ENCODE measurements around the gene RTN4IP1.

DNA sequence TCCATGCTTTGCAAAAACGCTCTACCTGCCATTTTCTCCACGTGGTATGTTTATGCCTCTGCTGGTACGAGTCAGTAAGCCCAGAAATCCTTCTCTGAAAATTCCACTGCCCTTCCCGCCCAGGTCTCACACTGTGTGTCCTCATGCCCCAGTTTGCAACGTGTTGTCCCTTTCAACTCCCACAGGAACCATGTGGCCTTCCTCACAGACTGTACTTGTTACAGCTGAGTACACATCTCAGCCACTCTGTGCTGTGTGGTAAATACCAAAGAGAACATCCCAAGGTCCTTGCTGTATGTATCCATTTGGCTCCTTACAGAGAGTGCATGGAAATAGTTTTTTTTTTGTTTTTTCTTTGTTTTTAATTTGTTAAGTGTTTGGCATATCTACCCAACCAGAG is 56.9 kb downstream of the RTN4IP1 start:
- TF ChIP-seq, protein P1, sequence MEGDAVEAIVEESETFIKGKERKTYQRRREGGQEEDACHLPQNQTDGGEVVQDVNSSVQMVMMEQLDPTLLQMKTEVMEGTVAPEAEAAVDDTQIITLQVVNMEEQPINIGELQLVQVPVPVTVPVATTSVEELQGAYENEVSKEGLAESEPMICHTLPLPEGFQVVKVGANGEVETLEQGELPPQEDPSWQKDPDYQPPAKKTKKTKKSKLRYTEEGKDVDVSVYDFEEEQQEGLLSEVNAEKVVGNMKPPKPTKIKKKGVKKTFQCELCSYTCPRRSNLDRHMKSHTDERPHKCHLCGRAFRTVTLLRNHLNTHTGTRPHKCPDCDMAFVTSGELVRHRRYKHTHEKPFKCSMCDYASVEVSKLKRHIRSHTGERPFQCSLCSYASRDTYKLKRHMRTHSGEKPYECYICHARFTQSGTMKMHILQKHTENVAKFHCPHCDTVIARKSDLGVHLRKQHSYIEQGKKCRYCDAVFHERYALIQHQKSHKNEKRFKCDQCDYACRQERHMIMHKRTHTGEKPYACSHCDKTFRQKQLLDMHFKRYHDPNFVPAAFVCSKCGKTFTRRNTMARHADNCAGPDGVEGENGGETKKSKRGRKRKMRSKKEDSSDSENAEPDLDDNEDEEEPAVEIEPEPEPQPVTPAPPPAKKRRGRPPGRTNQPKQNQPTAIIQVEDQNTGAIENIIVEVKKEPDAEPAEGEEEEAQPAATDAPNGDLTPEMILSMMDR (IDR thresholded peaks at IDR 0.05), result no peak
- no peak for TF ChIP-seq POLR2A (IDR thresholded peaks at IDR 0.05)
